ENCODE data around the gene ORC6. TPM values are rescaled to one million over a fixed set of nuclear protein-coding genes. Genes with fewer than 3 reads are reported as not detected.

Gene ORC6
- total RNA-seq, 1 donor from 2014 or later = 122 TPM

DNA sequence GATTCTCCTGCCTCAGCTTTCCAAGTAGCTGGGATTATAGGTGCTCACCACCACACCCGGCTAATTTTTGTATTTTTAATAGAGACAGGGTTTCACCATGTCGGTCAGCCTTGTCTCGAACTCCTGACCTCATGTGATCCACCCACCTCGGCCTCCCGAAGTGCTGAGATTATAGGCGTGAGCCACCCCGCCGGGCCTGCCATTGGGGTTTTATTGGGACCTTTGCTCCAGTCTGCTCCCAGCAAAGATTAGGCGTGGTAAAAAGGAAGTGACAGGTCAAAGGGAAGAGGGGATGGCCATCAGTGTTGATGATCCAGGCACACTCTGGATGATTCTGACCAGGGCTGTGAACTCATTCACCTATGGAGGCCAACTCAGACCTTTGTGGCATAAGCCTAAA lies 38.2 kb downstream of the ORC6 start:
- Histone ChIP-seq H3K4me1 (no peaks in the 10 kb centered on the region), H2AFZ (replicated peaks) (no peak overlapping the region), H3K79me2 (ENCODE audit: low read depth) (no peaks in the 10 kb centered on the region), H3K9ac (no peak overlapping the region), H4K20me1 (ENCODE audit: low read depth) (no peaks in the 10 kb centered on the region), H3K9me3 (ENCODE audit: low read depth) (no peaks in the 10 kb centered on the region), H3K4me3 (no peak overlapping the region), H3K36me3 (no peaks in the 10 kb centered on the region), H3K27ac (no peak overlapping the region), H3K4me2 (no peak overlapping the region), H3F3A (ENCODE audit: low read depth) (no peaks in the 10 kb centered on the region), H3K27me3 (no peaks in the 10 kb centered on the region)
- no peak for DNase-seq (ENCODE audit: low spot score)
- Mint-ChIP-seq H3K4me3 (no peak overlapping the region), H3K4me1 (no peaks in the 10 kb centered on the region), H3K9me3 (peaks cover 12% of the 10 kb centered on the region), H3K27me3 (ENCODE audit: insufficient read depth, low read depth) (peaks cover 3% of the 10 kb centered on the region), H3K27ac (no peak overlapping the region), H3K36me3 (no peaks in the 10 kb centered on the region)
- TF ChIP-seq EZH2phosphoT487 (IDR thresholded peaks at IDR 0.05) (no peak), EZH2 (IDR thresholded peaks at IDR 0.05) (no peak)
- TF ChIP-seq, protein P1, sequence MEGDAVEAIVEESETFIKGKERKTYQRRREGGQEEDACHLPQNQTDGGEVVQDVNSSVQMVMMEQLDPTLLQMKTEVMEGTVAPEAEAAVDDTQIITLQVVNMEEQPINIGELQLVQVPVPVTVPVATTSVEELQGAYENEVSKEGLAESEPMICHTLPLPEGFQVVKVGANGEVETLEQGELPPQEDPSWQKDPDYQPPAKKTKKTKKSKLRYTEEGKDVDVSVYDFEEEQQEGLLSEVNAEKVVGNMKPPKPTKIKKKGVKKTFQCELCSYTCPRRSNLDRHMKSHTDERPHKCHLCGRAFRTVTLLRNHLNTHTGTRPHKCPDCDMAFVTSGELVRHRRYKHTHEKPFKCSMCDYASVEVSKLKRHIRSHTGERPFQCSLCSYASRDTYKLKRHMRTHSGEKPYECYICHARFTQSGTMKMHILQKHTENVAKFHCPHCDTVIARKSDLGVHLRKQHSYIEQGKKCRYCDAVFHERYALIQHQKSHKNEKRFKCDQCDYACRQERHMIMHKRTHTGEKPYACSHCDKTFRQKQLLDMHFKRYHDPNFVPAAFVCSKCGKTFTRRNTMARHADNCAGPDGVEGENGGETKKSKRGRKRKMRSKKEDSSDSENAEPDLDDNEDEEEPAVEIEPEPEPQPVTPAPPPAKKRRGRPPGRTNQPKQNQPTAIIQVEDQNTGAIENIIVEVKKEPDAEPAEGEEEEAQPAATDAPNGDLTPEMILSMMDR (IDR thresholded peaks at IDR 0.05) = no peak

DNA sequence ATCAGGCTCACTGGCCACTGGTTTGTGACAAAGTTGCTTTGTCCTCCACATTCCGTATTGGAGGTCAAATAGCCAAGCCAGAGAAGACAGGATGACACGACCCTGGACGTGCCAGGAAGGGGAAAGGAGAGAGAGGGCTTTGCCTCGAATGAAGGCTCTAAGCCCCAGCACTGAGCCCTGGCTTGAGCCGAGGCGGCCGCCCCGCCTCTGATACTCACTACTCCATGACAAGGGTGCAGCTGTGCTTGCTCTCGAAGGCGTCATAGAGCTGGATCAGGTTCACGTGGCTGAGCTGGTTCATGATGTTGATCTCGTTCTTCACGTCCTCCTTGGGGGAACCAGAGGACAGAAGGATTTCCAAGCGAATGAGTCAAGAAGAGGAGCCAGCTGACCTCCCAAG lies 39.3 kb downstream of the ORC6 start:
- Mint-ChIP-seq H3K27me3 (ENCODE audit: insufficient read depth, low read depth) (peaks cover 3% of the 10 kb centered on the region), H3K4me3 (no peak overlapping the region), H3K36me3 (no peaks in the 10 kb centered on the region), H3K9me3 (peaks cover 9% of the 10 kb centered on the region), H3K27ac (no peak overlapping the region), H3K4me1 (no peaks in the 10 kb centered on the region)
- Histone ChIP-seq H3K79me2 (ENCODE audit: low read depth) (no peaks in the 10 kb centered on the region), H3K27ac (no peak overlapping the region), H3K4me3 (no peak overlapping the region), H3K4me2 (no peak overlapping the region), H3K4me1 (no peaks in the 10 kb centered on the region), H4K20me1 (ENCODE audit: low read depth) (no peaks in the 10 kb centered on the region), H3K36me3 (no peaks in the 10 kb centered on the region), H3K9ac (no peak overlapping the region), H3F3A (ENCODE audit: low read depth) (no peaks in the 10 kb centered on the region), H3K27me3 (no peaks in the 10 kb centered on the region), H3K9me3 (ENCODE audit: low read depth) (no peaks in the 10 kb centered on the region), H2AFZ (replicated peaks) (no peak overlapping the region)
- no peak for DNase-seq (ENCODE audit: low spot score)
- TF ChIP-seq, protein P1 (IDR thresholded peaks at IDR 0.05) = no peak
- no peak for TF ChIP-seq EZH2phosphoT487 (IDR thresholded peaks at IDR 0.05)
- TF ChIP-seq EZH2 (IDR thresholded peaks at IDR 0.05) = no peak

DNA sequence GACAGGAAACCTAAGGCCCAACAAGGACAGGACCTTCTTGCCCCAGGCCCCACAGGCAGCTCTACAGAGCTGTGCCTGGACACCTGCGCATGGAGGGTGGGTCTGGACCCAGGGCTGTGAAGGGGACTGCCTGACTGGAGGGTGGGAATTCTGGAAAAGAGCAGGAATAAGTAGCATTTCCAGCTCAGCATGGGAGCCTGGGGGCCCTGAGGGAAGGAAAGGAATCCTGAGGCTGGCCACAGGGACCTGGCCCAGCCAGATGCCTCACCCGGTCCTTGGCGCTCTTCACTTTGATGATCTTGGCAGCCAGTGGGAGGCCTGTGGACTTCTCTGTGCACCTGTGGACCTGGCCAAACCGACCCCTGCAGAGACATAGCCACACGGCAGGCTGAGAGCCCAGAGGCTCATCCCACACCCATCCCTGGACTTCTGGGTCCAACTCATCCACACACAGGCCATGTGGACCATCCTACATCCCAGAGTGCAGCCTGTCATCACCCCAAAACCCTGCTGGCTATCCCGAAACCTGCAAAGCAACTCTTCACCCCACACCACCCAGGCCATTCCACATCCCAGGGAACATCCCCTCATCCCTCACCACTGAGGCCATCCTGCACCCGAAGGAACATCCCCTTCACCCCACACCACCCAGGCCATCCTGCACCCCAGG lies 40.0 kb downstream of the ORC6 start:
- Mint-ChIP-seq H3K4me1 (no peaks in the 10 kb centered on the region), H3K9me3 (peaks cover 9% of the 10 kb centered on the region), H3K27me3 (ENCODE audit: insufficient read depth, low read depth) (peaks cover 3% of the 10 kb centered on the region), H3K4me3 (no peak overlapping the region), H3K27ac (no peak overlapping the region), H3K36me3 (no peaks in the 10 kb centered on the region)
- no peak for DNase-seq (ENCODE audit: low spot score)
- H3K4me3 ChIP-seq = no peak overlapping the region
- TF ChIP-seq EZH2 (IDR thresholded peaks at IDR 0.05) (no peak), EZH2phosphoT487 (IDR thresholded peaks at IDR 0.05) (no peak)
- TF ChIP-seq, protein P1 (IDR thresholded peaks at IDR 0.05) = no peak
- no peaks in the 10 kb centered on the region for H3K27me3 ChIP-seq
- no peaks in the 10 kb centered on the region for H3K79me2 ChIP-seq (ENCODE audit: low read depth)
- H3K27ac ChIP-seq = no peak overlapping the region
- H4K20me1 ChIP-seq (ENCODE audit: low read depth) = no peaks in the 10 kb centered on the region
- H3K4me2 ChIP-seq = no peak overlapping the region
- no peak overlapping the region for H2AFZ ChIP-seq (replicated peaks)
- no peaks in the 10 kb centered on the region for H3F3A ChIP-seq (ENCODE audit: low read depth)
- no peaks in the 10 kb centered on the region for H3K36me3 ChIP-seq
- H3K4me1 ChIP-seq = no peaks in the 10 kb centered on the region
- H3K9ac ChIP-seq = no peak overlapping the region
- no peaks in the 10 kb centered on the region for H3K9me3 ChIP-seq (ENCODE audit: low read depth)

Measured in neural progenitor cell (in vitro differentiated cells).